Activated CD4-positive, alpha-beta T cell treated with anti-CD3 and anti-CD28 coated beads for 48 hours (primary cell): ENCODE results near the gene TMEM50A.
"Not testable (repeated sequence)": the region's sequence is repeated elsewhere in the genome, so short reads cannot be mapped to it uniquely, and the experiment has no call there.

ENCODE experiments used
- DNase-seq: peaks from one replicate; pipeline ENCODE4 v3.0.0-alpha.2; 2020

The TMEM50A gene

DNA sequence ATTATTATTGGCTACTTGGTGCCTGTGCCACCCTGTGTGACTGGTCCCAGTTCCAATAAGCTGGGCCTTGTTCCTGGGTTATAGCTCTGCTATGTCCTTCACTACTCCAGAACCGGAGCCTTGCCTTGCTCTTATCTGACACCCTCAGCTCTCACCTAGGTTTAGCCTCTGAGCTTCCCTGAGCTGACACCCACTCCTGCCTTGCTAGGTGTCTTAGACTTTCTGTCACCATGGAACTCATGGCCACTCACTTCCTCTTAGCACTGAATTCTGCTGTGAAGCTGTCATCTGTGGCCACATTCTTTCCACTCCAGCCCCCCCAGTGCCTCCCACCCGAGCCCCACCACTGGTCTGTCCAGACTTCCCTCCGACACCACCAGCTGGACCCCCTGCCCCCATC lies 51.6 kb downstream of the TMEM50A start:
- not testable (repeated sequence) for DNase-seq

DNA sequence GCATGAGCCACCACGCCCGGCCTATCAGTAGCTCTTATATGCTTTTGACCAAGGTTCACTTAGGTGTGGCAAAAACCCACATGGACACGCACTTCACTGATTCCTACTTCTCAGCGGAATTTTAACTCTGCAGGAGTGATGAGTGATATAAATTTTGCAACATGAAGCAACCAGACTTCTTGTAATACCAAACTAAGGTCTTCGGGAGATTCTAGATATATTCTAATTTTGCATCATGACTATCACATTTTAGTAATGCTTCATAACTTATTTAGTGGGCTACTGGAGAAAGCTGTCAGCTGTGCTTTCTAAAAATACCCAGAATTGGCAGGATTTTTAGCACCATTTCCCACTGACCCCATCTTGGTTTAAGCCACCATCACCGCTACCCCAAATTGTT lies 54.7 kb downstream of the TMEM50A start:
- no peak for DNase-seq

DNA sequence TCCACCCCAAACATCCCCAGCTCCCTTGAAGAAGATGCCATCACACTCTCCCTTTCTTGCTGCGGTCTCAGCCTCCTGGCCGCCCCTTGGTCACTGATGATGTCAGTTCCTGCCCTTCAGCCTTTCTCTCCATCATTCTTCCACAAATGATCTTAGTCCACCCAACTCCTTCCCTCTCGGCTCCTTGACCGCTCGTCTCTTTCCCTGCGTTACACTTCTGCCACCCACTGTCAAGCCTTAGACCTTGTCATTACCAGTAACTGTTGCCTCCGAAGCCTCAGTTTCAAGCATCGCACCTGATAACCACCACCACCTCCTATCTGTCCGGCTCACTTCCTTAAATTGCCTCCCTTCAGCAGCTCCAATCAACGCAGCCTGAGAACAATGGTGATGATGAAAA lies 59.4 kb downstream of the TMEM50A start:
- DNase-seq, result not testable (repeated sequence)

DNA sequence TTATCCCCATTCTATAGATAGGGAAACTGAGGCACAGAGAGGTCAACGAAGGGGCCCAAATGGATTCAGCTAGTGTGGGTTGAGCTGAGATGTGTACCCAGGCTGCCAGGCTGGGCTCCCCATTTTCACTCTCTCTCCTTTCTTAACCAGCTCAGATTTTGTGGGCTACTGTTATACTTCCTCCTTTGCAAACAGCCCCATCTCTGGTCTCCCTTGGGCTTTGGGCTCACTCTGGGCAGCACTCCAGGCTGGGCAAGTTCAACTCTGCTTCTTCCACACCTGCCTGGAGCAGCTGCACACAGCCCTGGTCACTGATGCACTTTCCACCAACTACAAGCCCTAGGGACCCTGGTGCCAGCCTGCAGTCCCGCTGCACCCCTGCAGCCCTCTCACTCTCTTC lies 59.9 kb downstream of the TMEM50A start:
- not testable (repeated sequence) for DNase-seq

DNA sequence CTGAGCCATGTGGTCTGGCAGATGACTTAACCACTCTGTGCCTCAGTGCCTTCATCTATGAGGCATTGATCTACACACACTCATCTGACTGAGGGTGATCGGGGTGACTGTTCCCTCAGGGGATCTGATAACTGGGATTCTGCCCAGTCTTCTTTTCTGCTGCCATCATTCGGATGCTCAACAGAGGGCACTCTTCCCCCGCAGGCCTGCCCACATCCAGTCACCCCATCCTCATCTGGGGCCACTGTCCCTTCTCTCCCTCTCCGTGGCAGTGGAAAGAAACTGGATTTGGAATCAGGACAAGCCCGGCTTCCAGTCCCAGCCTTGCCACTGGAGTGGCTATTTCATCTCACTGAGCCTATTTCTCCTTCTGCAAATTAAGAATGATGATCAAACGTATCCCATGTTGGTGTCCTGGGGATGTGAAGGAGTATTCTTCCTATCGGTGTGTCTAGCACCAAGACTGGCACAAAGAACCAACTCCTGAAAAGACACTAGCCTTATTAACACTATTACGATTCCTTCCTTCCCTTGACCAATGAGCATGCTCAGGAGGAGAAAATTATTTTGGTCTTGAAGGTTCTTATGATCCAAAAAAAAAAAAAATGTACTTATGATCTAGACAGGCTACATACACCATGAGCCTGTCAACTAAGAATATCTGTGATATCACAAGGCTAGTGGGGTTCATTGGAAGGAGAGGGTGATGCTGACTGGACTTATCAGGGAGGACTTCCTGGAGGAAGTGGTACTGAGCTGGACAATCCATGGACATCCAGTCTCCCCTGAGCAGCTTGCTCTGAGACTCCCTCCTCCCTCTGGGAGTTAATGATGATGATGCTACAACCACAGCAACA lies 65.0 kb downstream of the TMEM50A start:
- DNase-seq, result peak; percentile 14

DNA sequence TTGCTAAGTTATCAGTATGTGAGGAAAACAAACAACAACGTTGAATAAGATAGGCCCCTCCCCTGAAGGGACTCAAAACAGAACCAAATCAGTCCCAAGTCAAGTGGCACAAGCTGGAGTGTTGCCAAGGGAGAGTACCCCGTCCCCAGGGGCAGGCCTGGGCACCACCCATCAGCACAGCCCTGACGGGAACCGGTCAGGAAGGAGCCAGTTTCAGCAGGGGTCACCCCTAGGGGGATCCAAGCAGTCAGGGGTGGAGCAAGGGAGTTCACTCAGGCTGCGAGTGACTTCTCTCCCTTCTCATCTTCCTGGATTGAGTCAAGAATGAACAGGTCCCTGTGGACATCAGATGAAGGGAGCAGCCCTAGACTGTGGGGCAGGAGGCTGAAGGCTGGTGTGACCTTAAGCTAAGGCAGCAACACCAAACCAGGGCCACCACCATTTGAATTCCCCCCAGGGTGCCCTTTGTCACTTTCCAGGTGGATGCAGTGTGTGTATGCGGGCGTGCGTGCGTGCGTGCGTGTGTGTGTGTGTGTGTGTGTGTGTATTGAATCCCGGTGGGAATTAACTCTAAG lies 67.7 kb downstream of the TMEM50A start:
- not testable (repeated sequence) for DNase-seq

DNA sequence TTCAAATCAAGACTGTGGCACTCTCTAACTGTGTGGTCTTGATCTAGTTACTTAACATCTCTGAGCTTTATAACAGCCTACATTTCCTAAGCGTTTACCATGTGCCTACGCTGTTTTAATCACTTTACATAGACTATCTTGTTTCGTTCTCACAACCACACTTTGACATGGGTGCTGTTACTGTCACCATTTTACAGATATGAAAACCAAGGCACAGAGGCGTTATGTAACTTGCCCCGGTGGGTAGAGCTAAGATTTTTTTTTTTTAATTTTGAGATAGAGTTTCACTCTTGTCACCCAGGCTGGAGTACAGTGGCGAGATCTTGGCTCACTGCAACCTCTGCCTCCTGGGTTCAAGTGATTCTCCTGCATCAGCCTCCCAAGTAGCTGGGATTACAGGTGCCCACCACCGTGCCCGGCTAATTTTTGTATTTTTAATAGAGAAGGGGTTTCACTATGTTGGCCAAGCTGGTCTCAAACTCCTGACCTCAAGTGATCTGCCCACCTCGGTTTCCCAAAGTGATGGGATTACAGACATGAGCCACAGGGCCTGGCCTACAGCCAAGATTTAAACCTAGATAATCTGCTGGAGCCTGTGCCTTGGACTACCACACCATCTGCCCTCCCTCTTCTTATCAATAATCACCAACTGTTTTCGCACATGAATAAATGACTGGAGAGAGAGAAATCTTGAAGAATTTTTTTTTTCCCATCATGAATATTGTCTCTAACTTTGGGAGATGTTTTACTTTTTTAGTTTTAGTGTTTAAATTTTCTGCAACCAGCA lies 71.7 kb downstream of the TMEM50A start:
- DNase-seq, result not testable (repeated sequence)
